DOHH2 (cell line): ENCODE data around the gene DLEU7.

Experiments used
- EZH2phosphoT487 ChIP-seq: fragments of 200-600 bp; sonication (generic); IDR thresholded peaks from 2 replicates; pipeline ENCODE4 v1.6.1; 2017; ENCODE audit warnings: borderline replicate concordance, mild to moderate bottlenecking, antibody characterized with exemption, low read length, moderate library complexity, mixed read lengths
- TF ChIP-seq, protein P1 (sequence below): fragments of 200-600 bp; sonication (generic); IDR thresholded peaks from one replicate; pipeline ENCODE4 v1.5.1; 2014; ENCODE audit warnings: antibody characterized with exemption, mild to moderate bottlenecking, low read depth, low read length; ENCODE audit not compliant: poor library complexity, severe bottlenecking

DNA sequence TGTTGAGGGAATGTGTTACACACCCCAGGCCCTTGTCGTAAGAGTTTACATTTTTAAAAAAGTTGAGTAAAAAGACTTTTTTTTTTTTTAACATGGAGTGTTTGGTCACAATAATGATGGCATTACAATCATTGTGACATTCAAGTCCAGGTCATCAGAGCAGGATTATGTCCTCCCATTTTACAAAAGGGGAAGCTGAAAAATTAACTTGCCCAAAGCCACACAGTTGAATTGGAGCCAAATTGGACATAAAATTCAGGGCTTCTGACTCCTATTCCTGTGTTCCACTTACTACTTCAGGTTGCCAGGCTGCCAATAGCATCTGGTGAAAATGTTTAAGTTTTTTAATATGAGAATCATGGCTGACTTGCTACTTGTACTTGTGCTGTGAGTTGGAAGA is 49.3 kb downstream of the DLEU7 start:
- TF ChIP-seq, protein P1, sequence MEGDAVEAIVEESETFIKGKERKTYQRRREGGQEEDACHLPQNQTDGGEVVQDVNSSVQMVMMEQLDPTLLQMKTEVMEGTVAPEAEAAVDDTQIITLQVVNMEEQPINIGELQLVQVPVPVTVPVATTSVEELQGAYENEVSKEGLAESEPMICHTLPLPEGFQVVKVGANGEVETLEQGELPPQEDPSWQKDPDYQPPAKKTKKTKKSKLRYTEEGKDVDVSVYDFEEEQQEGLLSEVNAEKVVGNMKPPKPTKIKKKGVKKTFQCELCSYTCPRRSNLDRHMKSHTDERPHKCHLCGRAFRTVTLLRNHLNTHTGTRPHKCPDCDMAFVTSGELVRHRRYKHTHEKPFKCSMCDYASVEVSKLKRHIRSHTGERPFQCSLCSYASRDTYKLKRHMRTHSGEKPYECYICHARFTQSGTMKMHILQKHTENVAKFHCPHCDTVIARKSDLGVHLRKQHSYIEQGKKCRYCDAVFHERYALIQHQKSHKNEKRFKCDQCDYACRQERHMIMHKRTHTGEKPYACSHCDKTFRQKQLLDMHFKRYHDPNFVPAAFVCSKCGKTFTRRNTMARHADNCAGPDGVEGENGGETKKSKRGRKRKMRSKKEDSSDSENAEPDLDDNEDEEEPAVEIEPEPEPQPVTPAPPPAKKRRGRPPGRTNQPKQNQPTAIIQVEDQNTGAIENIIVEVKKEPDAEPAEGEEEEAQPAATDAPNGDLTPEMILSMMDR, result no peak
- no peak for TF ChIP-seq EZH2phosphoT487
